GM23248 (cell line): Measurements from ENCODE around the gene GREM1. TPM values are rescaled to one million over a fixed set of nuclear protein-coding genes. Genes with fewer than 3 reads are reported as not detected.

Experiments used
- DNase-seq: peaks from one replicate; pipeline ENCODE4 v3.0.0-alpha.2; 2015
- H2AFZ ChIP-seq: fragments of 200-600 bp; sonication (generic); 2 replicates; pipeline ENCODE4 v1.6.1; 2016; ENCODE audit warnings: antibody characterized with exemption
- H3F3A ChIP-seq: fragments of 200-600 bp; sonication (generic); 2 replicates; pipeline ENCODE4 v1.6.1; 2016; ENCODE audit warnings: mild to moderate bottlenecking, antibody characterized with exemption, mixed run types; ENCODE audit not compliant: insufficient read depth
- H3K27ac ChIP-seq: fragments of 200-600 bp; sonication (generic); 2 replicates; pipeline ENCODE4 v1.5.1; 2016; ENCODE audit warnings: mild to moderate bottlenecking
- H3K27me3 ChIP-seq: fragments of 200-600 bp; sonication (generic); replicated peaks from 2 replicates; pipeline ENCODE4 v1.6.1; 2016; ENCODE audit warnings: mild to moderate bottlenecking; ENCODE audit not compliant: insufficient read depth
- H3K36me3 ChIP-seq: fragments of 200-600 bp; sonication (generic); 2 replicates; pipeline ENCODE4 v1.6.1; 2016; ENCODE audit warnings: low read depth, mild to moderate bottlenecking
- H3K4me1 ChIP-seq: fragments of 200-600 bp; sonication (generic); 2 replicates; pipeline ENCODE4 v1.6.1; 2016; ENCODE audit warnings: mild to moderate bottlenecking; ENCODE audit not compliant: insufficient read depth
- H3K4me2 ChIP-seq: fragments of 200-600 bp; sonication (generic); one replicate; pipeline ENCODE4 v1.6.1; 2016; ENCODE audit warnings: mild to moderate bottlenecking; ENCODE audit not compliant: unreplicated experiment
- H3K4me3 ChIP-seq: fragments of 200-600 bp; sonication (generic); 2 replicates; pipeline ENCODE4 v1.5.1; 2016; ENCODE audit warnings: mild to moderate bottlenecking
- H3K79me2 ChIP-seq: fragments of 200-600 bp; sonication (generic); 2 replicates; pipeline ENCODE4 v1.6.1; 2016; ENCODE audit warnings: mild to moderate bottlenecking; ENCODE audit not compliant: insufficient read depth
- H3K9ac ChIP-seq: fragments of 200-600 bp; sonication (generic); 2 replicates; pipeline ENCODE4 v1.6.1; 2016; ENCODE audit warnings: mild to moderate bottlenecking
- H3K9me2 ChIP-seq: fragments of 200-600 bp; sonication (generic); 2 replicates; pipeline ENCODE4 v1.6.1; 2016; ENCODE audit warnings: mixed run types, mild to moderate bottlenecking, moderate library complexity; ENCODE audit not compliant: insufficient read depth
- H3K9me3 ChIP-seq: fragments of 200-600 bp; sonication (generic); one replicate; pipeline ENCODE4 v1.6.1; 2017; ENCODE audit warnings: low read depth
- H4K20me1 ChIP-seq: fragments of 200-600 bp; sonication (generic); 2 replicates; pipeline ENCODE4 v1.6.0; 2016; ENCODE audit not compliant: insufficient read depth
- EZH2 ChIP-seq: fragments of 200-600 bp; sonication (generic); IDR thresholded peaks from 2 replicates; pipeline ENCODE4 v1.6.1; 2018; ENCODE audit warnings: antibody characterized with exemption, mild to moderate bottlenecking; ENCODE audit not compliant: insufficient read depth, poor library complexity, severe bottlenecking
- EZH2phosphoT487 ChIP-seq: fragments of 200-600 bp; sonication (generic); IDR thresholded peaks from 2 replicates; pipeline ENCODE4 v1.6.1; 2018; ENCODE audit warnings: antibody characterized with exemption, moderate library complexity, mild to moderate bottlenecking, low read depth; ENCODE audit not compliant: insufficient read depth
- WGBS, 2 experiments: methylation state at CpG; one replicate each; pipeline ENCODE4 v1.1.6; 2015 to 2017; ENCODE audit warnings: low lambda C conversion rate in 2 of 2, low coverage in 1 of 2; ENCODE audit errors: missing lambda C conversion rate in 2 of 2; 5-methylcytosine and 5-hydroxymethylcytosine counted together
- in situ Hi-C: fragments of 300-500 bp; cut with MboI; formaldehyde crosslinking; loops from 2 replicates; pipeline ENCODE4 v1.15.0; 2020
- polyA plus RNA-seq: library from polyadenylated mRNA; unstranded; fragments of >200 nt; fragmentation: Nextera tagmentation; extraction: Ambion mirVana; gene quantifications from 2 replicates; pipeline ENCODE4 v1.2.1, GENCODE V29; 2016
- total RNA-seq: library from RNA; depleted of rRNA; stranded (reverse); fragments of >200 nt; shearing (Covaris generic); gene quantifications from 2 replicates; pipeline ENCODE4 v1.2.3, GENCODE V29; 2014

GREM1 gene
- total and polyA plus RNA-seq, 2 experiments from 2014 or later = 584 to 1,005 TPM

DNA sequence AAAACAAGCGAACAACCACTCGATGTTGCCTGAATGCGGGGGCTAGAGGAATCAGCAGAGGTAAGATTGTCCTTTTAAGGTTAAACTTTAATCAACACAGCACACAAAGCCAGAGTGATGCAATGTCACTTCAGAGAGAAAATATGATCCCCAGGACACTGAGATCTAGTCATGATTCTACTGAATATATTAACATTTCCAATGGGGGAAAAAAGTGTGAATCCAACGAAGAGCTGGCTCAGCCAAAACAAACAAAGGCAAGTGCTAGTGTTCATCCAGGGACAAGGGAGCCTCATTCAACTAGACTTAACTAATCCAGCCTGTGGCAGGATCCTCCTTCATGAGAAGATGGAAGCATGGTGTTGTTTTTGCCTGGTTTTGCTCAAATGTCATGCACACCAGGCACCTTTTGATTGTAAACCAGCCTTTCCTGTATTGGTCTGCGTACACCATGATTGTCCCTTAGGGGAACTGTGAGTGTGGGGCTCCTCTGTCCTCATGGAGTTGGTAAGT is 40.5 kb upstream of the GREM1 start:
- peaks cover 26% of the 10 kb centered on the region for H3F3A ChIP-seq
- no peak for TF ChIP-seq EZH2phosphoT487
- TF ChIP-seq EZH2 = no peak
- H3K27me3 ChIP-seq = no peaks in the 10 kb centered on the region
- H3K4me2 ChIP-seq = no peak overlapping the region
- H3K79me2 ChIP-seq = no peaks in the 10 kb centered on the region
- in situ Hi-C loops = no loop called here
- H3K4me3 ChIP-seq = no peak overlapping the region
- peak overlapping the region; percentile 48 for H2AFZ ChIP-seq
- H3K36me3 ChIP-seq = no peaks in the 10 kb centered on the region
- H3K4me1 ChIP-seq = peaks cover 19% of the 10 kb centered on the region
- H3K9ac ChIP-seq = no peak overlapping the region
- peak; percentile 18 for DNase-seq
- no peak overlapping the region for H3K27ac ChIP-seq
- H3K9me2 ChIP-seq = no peaks in the 10 kb centered on the region
- no peaks in the 10 kb centered on the region for H3K9me3 ChIP-seq
- 78% methylated on average over 5 of the region's 5 CpGs for WGBS, 2 experiments
- H4K20me1 ChIP-seq = no peaks in the 10 kb centered on the region

DNA sequence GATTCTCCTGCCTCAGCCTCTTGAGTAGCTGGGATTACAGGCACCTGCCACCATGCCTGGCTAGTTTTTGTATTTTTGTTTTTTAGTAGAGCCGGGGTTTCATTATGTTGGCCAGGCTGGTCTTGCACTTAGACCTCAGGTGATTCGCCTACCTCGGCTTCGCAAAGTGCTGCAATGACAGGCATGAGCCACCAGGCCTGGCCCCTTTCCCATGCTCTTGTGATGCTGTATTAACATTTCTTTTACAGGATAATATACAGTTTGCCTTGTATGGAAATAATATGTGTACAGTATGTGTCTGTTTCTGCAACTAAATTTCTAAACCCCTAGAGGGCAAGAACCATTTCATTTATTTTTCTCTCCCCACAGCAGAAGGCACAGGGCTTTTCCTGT is 38.5 kb upstream of the GREM1 start:
- no peak overlapping the region for H3K4me3 ChIP-seq
- H3K27me3 ChIP-seq = no peaks in the 10 kb centered on the region
- peak; percentile 25 for DNase-seq
- no peaks in the 10 kb centered on the region; the same call in 1 of the 2 replicates for H3K79me2 ChIP-seq
- no peak overlapping the region for H3K9ac ChIP-seq
- H2AFZ ChIP-seq = no peak overlapping the region
- peaks cover 38% of the 10 kb centered on the region for H3F3A ChIP-seq
- in situ Hi-C loops = no loop called here
- TF ChIP-seq EZH2 (no peak), EZH2phosphoT487 (no peak)
- H3K4me2 ChIP-seq = no peak overlapping the region
- H4K20me1 ChIP-seq = no peaks in the 10 kb centered on the region
- no peak overlapping the region for H3K27ac ChIP-seq
- H3K36me3 ChIP-seq = no peaks in the 10 kb centered on the region
- H3K9me3 ChIP-seq = no peaks in the 10 kb centered on the region
- no peaks in the 10 kb centered on the region for H3K9me2 ChIP-seq
- WGBS, 2 experiments = 61 to 62% methylated on average over 4 of the region's 4 CpGs
- H3K4me1 ChIP-seq = peaks cover 35% of the 10 kb centered on the region

DNA sequence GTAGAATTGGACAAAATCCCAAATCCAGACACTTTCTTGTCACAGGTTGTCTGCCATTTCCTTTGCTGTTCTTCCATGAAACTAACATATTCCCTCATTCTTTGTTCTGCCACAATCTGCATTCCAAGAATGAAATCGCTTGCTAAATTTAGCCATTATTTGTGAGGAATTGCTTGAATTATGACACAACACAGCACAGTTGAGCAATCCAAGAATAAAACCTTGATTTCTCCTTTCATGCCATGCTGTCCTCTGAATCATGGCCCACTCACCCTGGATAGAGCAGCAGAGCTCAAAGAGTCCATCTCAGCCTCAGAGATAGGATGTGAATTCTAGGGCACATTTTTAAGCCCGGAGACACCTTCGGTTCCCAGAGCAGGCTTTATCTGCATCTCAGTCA is 35.2 kb upstream of the GREM1 start:
- peak overlapping the region; percentile 81 for H3K9ac ChIP-seq
- H3K4me2 ChIP-seq = peak overlapping the region; percentile 73
- no peaks in the 10 kb centered on the region for H3K9me2 ChIP-seq
- H3K4me1 ChIP-seq = peaks cover 61% of the 10 kb centered on the region
- H3K4me3 ChIP-seq = peak overlapping the region; percentile 26
- peak; percentile 97 for DNase-seq
- TF ChIP-seq EZH2 = no peak
- no peak for TF ChIP-seq EZH2phosphoT487
- WGBS, 2 experiments = 0 to 2% methylated on average over 3 of the region's 3 CpGs
- H3F3A ChIP-seq = peaks cover 57% of the 10 kb centered on the region
- H4K20me1 ChIP-seq = no peaks in the 10 kb centered on the region
- H3K36me3 ChIP-seq = no peaks in the 10 kb centered on the region
- H3K79me2 ChIP-seq = peaks cover 17% of the 10 kb centered on the region
- no peaks in the 10 kb centered on the region for H3K27me3 ChIP-seq
- in situ Hi-C loops = no loop called here
- H2AFZ ChIP-seq = 0 out of 2 replicates have a peak overlapping the region, but pooled peaks have one; percentile 2
- peak overlapping the region; percentile 97 for H3K27ac ChIP-seq
- H3K9me3 ChIP-seq = no peaks in the 10 kb centered on the region

DNA sequence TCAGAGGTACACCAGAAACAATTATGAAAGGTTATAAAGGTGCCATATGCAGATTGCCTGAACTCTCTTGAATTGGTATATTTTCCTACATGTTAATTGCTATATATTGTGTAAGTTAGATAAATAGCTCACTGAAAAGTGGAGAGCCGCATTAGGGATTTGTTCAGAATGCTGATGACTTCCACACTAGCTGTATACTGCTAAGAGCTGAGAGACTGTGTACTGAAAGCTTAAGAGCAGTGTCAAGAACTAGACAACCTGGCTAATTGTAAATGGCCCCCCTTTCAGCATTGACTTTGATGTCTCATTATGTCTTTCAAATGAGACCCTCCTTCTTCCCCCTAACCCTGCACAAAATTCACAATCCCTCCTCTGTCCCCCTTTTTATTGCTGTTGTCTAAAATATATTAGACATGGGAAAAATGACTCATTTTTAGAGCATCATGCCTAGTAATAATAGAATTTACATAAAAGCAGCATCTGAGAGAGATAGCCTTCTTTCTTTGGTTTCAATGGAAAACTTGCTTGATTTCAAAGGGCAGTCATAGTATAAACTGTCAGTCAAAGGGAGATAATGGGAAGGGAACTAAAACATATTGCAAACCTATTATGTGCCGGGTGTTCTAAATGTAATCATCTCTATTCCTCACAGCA is 34.7 kb upstream of the GREM1 start:
- Histone ChIP-seq H2AFZ (no peak overlapping the region), H3K27ac (peak overlapping the region; percentile 97), H3K9me2 (no peaks in the 10 kb centered on the region), H3K9me3 (no peaks in the 10 kb centered on the region), H3K4me3 (peak overlapping the region; percentile 12), H3K79me2 (peaks cover 17% of the 10 kb centered on the region), H3K4me1 (peaks cover 63% of the 10 kb centered on the region), H3K9ac (peak overlapping the region; percentile 81), H3K27me3 (no peaks in the 10 kb centered on the region), H3F3A (peaks cover 60% of the 10 kb centered on the region), H3K4me2 (peak overlapping the region; percentile 73), H4K20me1 (no peaks in the 10 kb centered on the region), H3K36me3 (no peaks in the 10 kb centered on the region)
- 73 to 85% methylated on average over 2 of the region's 2 CpGs for WGBS, 2 experiments
- peak; percentile 66 for DNase-seq
- TF ChIP-seq EZH2 (no peak), EZH2phosphoT487 (no peak)
- in situ Hi-C loops = no loop called here
